ENCODE measurements around the gene HK1. TPM values are rescaled to one million over a fixed set of nuclear protein-coding genes. Genes with fewer than 3 reads are reported as not detected.

Gene HK1
- total and polyA plus RNA-seq, 2 of the 13 experiments (the other 11 are each of a cell fraction or from before 2014, with no cell fraction given): 0.29 to 1.5 TPM

- peaks cover 3 to 18% of the 10 kb centered on the region in 2 experiments; a peak in 3 of 5 replicates for H3K27me3 ChIP-seq (ENCODE audit: control insufficient read depth in 1 of 2, insufficient read depth in 2 of 2, low read length in 2 of 2)
- H3K9me3 ChIP-seq (ENCODE audit: low read length): no peaks in the 10 kb centered on the region
- 72% methylated on average over 2 of the region's 2 CpGs for WGBS (ENCODE audit: low lambda C conversion rate)
Observed at GRCh38 chr10:69425041-69425440, 146.7 kb downstream of the HK1 start.

More at GRCh38 chr10:69425041-69425440, 146.7 kb downstream of the HK1 start:
- ChIA-PET CTCF (ENCODE audit: low intra/inter-chr PET ratio, low total read pairs) (no interaction called here), POLR2A (no interaction called here)
- ATAC-seq: no peak
- H2AFZ ChIP-seq (ENCODE audit: low read length): no peak overlapping the region
- in situ Hi-C loops (cut with HindIII; ENCODE audit: extremely low pct_ligation_motif_present, low pct_unique_long_range_greater_than_20kb): no loop called here
- H3K9ac ChIP-seq (ENCODE audit: insufficient read depth, low read depth, low read length): no peak overlapping the region
- no peak for DNase-seq (ENCODE audit: low spot score)
- TF ChIP-seq DNMT3B (CRISPR knock-in tag; conservative IDR thresholded peaks at IDR 0.05) (no peak), ZNF335 (CRISPR knock-in tag; IDR thresholded peaks at IDR 0.05) (0 out of 2 replicates have a peak, but pooled peaks have one; percentile 7), ZBTB34 (CRISPR knock-in tag; IDR thresholded peaks at IDR 0.05) (no peak), GPBP1L1 (CRISPR knock-in tag; IDR thresholded peaks at IDR 0.05) (no peak), TFDP1 (CRISPR knock-in tag; IDR thresholded peaks at IDR 0.05; ENCODE audit: borderline replicate concordance) (no peak), PAXIP1 (CRISPR knock-in tag; conservative IDR thresholded peaks at IDR 0.05) (no peak), PITX1 (CRISPR knock-in tag; IDR thresholded peaks at IDR 0.05) (no peak)
- intact Hi-C loops (cut with micrococcal nuclease; ENCODE audit: unreplicated experiment): no loop called here
- H4K20me1 ChIP-seq (ENCODE audit: insufficient read depth, low read length): no peaks in the 10 kb centered on the region
- H3K36me3 ChIP-seq (replicated peaks in 1 of 2; ENCODE audit: control insufficient read depth in 1 of 2, insufficient read depth in 2 of 2, low read length in 2 of 2): no peaks in the 10 kb centered on the region
- no peak overlapping the region for H3K4me2 ChIP-seq (ENCODE audit: low read depth, low read length)
- no peak overlapping the region for H3K4me3 ChIP-seq (replicated peaks in 1 of 3; ENCODE audit: insufficient read depth in 1 of 3, low read depth in 2 of 3, low read length in 3 of 3)
- peaks cover 53% of the 10 kb centered on the region for H3K4me1 ChIP-seq (ENCODE audit: insufficient read depth, low read length)
- H3K27ac ChIP-seq (ENCODE audit: extremely low read length, insufficient read depth, low read length): no peak overlapping the region
- FAIRE-seq: no peak
- BruUV-seq (replicated peaks): no TSS peak
- H3K79me2 ChIP-seq (ENCODE audit: insufficient read depth, low read length): no peaks in the 10 kb centered on the region

Data from HepG2 (cell line).